ENCODE data around the gene TPPP. TPM values are rescaled to one million over a fixed set of nuclear protein-coding genes. Genes with fewer than 3 reads are reported as not detected.
"Not testable (repeated sequence)": the region's sequence is repeated elsewhere in the genome, so short reads cannot be mapped to it uniquely, and the experiment has no call there.

TPPP gene
- total and polyA plus RNA-seq, 7 donors: 0.60 to 15.5 (median 7.1) TPM

DNA sequence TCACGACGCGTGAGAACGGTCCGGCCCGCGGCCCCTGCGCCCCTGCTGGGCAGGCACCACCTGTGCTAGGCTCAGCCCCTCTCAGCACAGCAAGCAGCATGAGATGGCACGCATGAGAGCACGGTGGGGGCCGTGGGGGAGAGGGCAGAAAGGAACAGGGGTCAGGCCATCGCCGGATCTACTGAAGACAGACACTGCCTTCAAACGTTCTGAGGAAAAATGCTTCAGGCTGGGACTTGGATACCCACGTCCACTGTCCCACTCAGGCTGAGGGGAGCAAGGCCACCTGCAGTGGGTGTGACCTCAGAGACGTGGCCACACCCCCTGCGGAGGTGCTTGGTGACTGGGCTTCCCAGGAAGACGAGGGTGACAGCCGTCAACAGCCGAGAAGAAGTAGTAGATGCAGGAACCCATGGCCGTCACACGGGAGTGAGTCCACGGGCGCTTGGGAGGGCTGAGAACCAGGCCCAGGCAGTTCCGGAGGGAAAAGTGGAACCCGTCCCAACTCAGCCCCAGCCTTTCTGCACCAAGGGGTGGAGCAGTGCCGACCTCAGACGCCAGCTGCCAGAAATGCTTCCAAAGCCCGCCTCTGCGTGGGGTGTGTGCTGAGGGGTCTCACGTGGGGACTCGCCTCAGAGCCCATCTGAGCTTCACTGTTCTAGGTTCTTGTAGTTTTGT is 12.9 kb downstream of the TPPP start:
- H3K36me3 ChIP-seq; H3K9me3 ChIP-seq; intact Hi-C loops (cut with DNase I); H3K4me3 ChIP-seq; H3K4me1 ChIP-seq; H3K27me3 ChIP-seq; DNase-seq: not testable (repeated sequence)
- 76 to 87% methylated on average over 15 to 18 of the region's 32 CpGs for WGBS, 2 donors
- peak overlapping the region in 1 of 4 donors; percentile 66 for H3K27ac ChIP-seq

GRCh38 chr5:679166-679895 is 13.8 kb downstream of the TPPP start:
- intact Hi-C loops (cut with DNase I): not testable (repeated sequence)

GRCh38 chr5:678521-678920 is 14.6 kb downstream of the TPPP start:
- DNase-seq: peak; percentile 47
- H3K27me3 ChIP-seq; H3K36me3 ChIP-seq; H3K27ac ChIP-seq; H3K9me3 ChIP-seq; intact Hi-C loops (cut with DNase I); H3K4me3 ChIP-seq: not testable (repeated sequence)
- WGBS, 2 donors: 86 to 90% methylated on average over 15 to 16 of the region's 16 CpGs
- H3K4me1 ChIP-seq: peaks cover 0 to 23% (median 18%) of the 10 kb centered on the region in 4 donors

More at GRCh38 chr5:679166-679895, 13.8 kb downstream of the TPPP start:
- DNase-seq: peak; percentile 50
- WGBS, 2 donors: 82 to 87% methylated on average over 15 to 16 of the region's 17 CpGs
- H3K36me3 ChIP-seq, H3K4me3 ChIP-seq, H3K27me3 ChIP-seq, H3K9me3 ChIP-seq, H3K27ac ChIP-seq: not testable (repeated sequence)
- H3K4me1 ChIP-seq: peaks cover 0 to 15% (median 10%) of the 10 kb centered on the region in 4 donors

GRCh38 chr5:677131-678101 is 15.7 kb downstream of the TPPP start:
- Histone ChIP-seq H3K4me1 (peaks cover 0 to 34% (median 29%) of the 10 kb centered on the region in 4 donors), H3K36me3 (peaks cover 0 to 5% (median 2%) of the 10 kb centered on the region in 4 donors), H3K27ac (no peak overlapping the region), H3K9me3 (no peaks in the 10 kb centered on the region), H3K27me3 (no peaks in the 10 kb centered on the region), H3K4me3 (no peak overlapping the region)
- whole genome bisulfite sequencing, 2 donors: 85 to 86% methylated on average over 44 of the region's 44 CpGs
- intact Hi-C loops (cut with DNase I): no loop called here
- TF ChIP-seq EP300 (IDR thresholded peaks at IDR 0.05): no peak
- no peak for TF ChIP-seq CTCF (IDR thresholded peaks at IDR 0.05)
- no peak for TF ChIP-seq POLR2A (IDR thresholded peaks at IDR 0.05)
- TF ChIP-seq POLR2AphosphoS5 (IDR thresholded peaks at IDR 0.05): no peak
- DNase-seq: peak; percentile 60

DNA sequence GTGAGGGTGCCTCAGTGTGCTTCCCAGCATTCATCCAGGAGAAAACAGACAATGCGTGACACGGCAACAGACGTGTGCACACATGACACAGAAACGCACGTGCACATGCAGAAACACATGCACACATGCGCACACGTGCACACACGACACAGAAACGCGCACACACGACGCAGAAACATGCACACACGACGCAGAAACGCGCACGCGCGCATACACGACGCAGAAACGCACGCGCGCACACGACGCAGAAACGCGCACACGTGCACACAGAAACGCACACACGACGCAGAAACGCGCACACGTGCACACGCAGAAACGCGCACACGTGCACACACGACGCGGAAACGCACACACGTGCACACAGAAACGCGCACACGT is 16.5 kb downstream of the TPPP start:
- intact Hi-C loops (cut with DNase I): no loop called here
- Histone ChIP-seq H3K27me3 (no peaks in the 10 kb centered on the region), H3K4me1 (peaks cover 0 to 42% (median 36%) of the 10 kb centered on the region in 4 donors), H3K36me3 (peaks cover 0 to 5% (median 2%) of the 10 kb centered on the region in 4 donors), H3K27ac (no peak overlapping the region), H3K4me3 (no peak overlapping the region), H3K9me3 (no peaks in the 10 kb centered on the region)
- peak; percentile 39 for DNase-seq
- TF ChIP-seq EP300 (IDR thresholded peaks at IDR 0.05) (no peak), CTCF (IDR thresholded peaks at IDR 0.05) (no peak)
- 94 to 97% methylated on average over 48 of the region's 48 CpGs for WGBS, 2 donors
